Stimulated activated CD4-positive, alpha-beta T cell treated with anti-CD3 and anti-CD28 coated beads, Interleukin-2, amount 100 ng/mL, for 48 hours (primary cell): ENCODE measurements around the gene AMHR2.

Source experiments
- DNase-seq, 2 donors: peaks; one replicate each; pipeline ENCODE4 v3.0.0-alpha.2; 2020

The AMHR2 gene

DNA sequence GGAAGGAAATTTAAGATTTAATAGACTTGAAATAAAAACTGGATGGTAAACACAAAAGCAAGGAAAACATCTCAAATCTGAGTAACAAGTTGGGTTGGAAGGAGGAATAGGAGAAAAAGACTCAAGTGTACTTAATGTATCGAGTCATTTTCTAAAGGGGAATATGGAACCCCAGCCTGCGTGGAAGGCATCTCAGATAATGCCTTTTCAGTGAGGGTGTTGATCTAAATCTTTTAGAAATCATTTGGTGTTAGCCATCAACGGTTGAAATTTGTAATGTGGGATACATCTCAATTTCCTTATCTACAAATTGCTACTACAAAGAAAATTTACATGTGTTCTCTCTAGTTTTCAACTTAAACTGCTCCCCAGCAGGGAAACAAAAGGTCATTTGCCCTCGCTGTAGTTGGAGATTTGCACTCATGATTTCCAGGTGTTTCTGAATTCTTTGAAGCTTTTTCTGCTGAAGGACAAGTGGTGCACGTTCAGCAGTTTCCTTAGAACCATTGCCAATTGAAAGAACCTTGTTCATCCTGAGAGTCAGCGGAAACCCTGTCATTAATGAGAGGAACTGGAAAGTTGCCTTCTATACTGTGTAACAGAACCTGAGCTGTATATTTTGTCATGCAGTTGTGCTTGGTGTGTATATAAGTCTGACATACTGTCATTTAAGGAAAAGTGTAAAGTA is 30.4 kb downstream of the AMHR2 start:
- DNase-seq = no peak

DNA sequence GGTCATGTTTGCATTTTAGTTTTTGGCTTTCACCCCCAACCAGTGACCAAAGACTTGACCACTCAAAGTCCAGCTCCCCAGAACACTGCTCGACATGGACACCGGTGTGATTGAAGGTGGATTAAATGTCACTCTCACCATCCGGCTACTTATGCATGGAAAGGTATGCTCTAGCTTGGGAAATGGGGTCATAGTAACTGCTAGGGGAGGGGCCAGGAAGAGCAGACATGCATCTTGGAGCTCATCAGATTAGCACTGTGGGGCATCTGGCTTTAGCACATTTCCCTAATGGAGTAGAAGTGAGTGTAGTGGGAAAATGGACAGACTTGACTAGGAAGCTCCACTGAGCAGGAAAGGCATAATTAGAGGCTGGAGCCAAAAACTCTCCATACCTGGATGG is 31.1 kb downstream of the AMHR2 start:
- no peak for DNase-seq

DNA sequence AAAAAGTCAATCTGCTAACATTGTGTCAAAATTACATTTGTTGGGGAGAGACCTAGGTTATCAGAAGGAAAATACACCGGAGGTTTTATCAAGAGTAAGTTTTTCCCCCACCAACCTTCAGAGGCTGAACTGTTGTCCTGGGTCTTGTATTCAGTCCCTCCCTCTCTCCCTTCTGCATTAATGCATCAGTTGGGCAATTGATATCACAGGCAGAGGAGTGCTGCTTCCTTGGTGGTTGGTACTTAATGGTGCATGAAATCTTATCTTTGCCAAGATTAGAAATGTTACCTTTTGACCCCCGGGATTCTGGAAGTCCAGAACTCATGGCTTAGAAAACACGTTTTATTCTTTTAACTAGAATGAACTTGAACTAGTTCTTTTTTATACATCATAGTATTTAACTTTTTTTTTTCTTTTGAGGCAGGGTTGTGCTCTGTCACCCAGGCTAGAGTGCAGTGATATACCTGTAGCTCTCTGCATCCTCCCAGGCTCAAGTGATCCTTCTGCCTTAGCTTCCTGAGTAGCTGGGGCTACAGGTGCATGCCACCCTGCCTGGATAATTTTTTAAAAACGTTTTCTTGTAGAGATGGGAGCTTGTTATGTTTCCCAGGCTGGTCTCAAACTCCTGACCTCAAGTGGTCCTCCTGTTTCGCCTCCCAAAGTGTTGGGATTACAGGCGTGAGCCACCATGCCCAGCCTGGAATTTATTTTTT is 33.2 kb downstream of the AMHR2 start:
- no peak for DNase-seq

DNA sequence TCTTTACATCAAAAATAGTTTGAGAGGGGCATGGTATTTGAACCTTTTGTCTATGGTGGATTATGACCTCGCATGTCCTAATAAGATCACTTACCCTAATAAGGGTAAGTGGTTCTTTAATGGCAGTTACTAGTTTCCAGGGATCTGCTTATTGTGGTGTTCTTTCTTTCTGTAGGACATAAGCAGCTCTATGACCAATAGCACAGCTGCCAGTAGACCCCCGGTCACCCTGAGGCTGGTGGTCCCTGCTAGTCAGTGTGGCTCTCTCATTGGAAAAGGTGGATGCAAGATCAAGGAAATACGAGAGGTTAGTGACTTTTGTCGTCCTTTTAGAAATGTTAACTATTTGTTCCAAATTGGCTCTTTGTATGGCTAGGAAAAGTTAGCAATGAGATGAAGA is 35.4 kb downstream of the AMHR2 start:
- no peak for DNase-seq

DNA sequence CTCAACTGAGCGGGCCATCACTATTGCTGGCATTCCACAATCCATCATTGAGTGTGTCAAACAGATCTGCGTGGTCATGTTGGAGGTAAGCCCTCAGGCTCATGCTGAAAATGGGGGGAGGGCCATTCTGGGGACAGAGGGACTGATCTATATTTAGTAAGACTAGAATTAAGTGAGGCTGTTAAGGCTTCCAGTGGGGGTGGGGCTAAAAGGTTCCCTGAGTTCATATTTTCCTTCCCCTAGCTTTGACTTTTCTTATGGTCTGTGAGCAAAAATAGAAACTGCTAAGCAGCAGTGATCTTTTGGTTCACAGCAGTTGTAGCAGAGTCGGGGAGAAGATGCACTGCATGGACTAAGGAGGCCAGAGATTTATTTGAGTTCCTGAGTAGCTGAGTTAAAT is 37.4 kb downstream of the AMHR2 start:
- no peak for DNase-seq

DNA sequence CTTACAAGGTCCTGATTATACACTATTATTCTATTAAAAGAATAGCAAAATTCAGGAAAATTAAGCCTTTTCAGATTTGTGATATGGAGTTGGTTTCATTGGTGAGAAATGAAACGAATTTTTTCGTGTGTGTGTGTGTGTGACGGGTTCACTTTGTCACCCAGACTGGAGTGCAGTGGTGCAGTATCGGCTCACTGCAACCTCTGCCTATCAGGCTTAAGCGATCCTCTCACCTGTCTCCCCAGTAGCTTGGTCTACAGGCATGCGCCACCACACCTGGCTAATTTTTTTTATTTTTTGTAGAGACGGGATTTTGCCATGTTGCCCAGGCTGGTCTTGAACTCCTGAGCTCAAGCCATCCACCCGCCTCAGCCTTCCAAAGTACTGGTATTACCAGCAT is 37.9 kb downstream of the AMHR2 start:
- DNase-seq = no peak

DNA sequence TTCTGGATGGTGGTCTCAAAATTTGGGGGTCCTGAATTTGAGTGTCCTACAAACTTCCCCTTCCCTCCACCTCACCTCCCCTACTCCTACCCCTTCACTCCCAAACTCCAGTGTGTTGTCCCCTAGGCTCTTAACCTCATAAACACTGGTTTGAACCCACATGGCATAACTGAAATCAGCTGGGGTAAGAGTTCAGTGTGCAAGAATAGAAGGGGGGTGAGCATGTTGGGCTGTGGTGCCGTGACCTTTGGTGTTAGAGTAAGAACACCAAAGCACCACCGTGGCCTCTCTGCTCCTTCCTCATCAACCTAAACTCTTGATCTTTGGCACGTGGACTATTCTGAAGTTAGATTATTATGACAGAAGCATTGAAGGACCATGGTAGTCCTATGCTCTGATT is 39.3 kb downstream of the AMHR2 start:
- no peak for DNase-seq

DNA sequence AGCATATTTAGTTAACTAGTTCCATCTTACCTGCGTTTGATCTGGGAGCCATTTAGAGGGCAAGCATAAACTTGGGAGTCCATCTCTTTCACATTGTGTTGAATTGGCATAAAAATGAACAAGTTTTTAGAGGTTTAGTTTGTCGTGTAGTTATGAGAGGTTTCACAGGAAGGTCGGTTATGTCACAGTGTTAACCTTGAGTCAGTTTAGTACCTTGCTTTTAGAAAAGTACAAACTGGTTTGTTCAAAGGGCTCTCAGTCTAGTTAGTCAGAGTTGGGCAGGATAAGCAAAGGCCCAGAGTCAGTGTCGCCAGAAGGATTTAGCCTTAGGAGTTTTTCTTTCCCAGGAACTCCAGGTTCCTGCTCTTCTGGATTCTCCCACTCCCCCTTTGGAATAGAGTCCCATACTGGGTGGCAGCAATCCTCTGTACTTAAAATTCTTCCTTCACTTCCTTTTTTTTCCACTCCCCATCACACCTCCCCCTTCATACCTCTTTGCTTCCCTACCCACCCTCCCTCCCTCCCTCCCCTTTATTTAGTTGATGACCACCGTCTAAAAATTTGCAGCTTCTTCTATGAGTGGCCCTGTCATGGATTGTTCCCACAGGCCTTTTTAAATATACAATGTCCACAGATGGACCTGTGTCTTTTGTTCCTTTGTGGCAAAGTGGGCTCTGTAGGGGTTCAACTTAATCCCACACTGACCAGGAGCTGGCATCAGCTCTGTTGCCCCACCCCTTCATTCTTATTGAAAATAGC is 40.3 kb downstream of the AMHR2 start:
- DNase-seq = no peak

DNA sequence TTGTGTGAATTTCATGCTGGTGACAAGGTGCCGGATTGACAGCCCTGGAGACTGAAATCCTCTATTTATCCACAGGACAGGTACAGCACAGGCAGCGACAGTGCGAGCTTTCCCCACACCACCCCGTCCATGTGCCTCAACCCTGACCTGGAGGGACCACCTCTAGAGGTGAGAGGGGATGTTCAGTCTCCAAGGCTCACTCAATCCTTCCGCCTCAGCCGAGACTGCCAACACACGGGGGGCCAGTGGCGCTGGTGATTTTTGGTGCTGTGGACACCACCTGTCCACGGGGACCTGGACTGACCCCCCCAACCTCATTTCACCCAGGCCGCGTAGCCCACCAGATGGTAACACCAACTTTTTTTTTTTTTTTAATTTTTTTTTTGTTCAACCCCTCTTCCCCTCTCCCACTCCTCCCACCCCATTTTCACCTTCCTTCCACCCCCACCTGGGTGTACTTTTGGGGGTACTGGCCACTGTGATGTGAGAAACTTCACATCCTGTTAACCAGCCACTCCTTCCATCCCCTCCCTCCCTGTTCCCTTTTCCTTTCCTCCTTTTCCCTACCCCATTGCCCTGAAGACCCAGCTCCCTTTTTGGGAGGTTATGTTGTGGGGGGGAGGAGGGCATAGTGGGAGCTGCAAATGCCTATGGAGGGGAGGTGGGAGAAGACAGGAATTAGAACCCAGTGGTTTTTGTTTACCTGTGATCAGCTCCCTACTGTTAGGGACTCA is 41.2 kb downstream of the AMHR2 start:
- DNase-seq = no peak

DNA sequence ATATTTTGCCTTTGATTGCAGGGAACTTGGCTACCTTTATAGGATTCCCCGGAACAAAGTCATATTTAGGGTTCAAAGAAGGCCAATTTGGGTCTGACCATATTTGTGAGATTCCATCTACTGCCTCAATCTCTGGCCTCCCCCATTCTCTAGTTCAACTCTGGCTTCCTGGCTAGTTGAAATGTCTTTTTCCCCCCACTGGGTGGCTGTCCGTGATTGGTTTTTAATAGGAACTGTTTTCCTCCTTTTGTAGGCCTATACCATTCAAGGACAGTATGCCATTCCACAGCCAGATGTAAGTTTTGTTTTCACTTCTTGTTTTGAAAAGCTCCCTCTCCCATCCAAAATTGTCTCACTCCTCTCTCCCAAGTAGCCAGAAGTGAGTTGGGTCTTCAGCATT is 42.0 kb downstream of the AMHR2 start:
- no peak for DNase-seq

DNA sequence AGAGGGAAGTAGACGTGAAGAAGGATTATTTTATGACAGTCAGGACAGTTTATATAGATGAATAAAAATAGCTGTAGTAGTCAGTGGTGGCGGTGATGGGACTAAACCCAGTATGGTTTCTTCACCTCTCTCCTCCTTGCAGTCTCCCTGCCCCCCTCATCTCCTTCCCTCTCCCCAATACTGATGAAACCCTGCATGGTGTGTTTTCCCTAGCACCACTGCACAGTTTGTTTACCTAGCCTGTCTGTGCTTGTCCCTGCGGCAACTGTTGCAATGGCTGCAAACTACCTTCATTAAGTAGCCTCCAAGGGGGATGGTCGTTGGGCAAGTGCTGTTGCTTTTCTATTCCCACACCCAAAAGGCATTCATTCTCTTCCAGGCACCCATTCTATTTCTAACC is 43.0 kb downstream of the AMHR2 start:
- no peak for DNase-seq

DNA sequence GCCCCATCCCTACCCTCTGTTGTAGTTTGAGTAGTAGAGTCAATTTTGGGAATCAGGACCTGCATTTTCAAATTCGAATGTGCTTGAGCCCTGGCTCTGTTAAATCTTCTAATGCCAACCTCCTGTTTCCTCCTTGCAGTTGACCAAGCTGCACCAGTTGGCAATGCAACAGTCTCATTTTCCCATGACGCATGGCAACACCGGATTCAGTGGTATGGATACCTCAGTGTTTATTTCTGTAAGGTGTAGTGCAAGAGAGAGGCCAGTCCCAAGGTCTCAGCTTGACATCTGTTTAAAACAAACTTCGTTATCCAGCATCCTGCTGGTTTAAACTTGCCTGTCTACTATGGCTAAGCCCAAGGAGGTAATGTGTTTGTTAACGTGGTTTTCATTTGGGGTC is 43.4 kb downstream of the AMHR2 start:
- no peak for DNase-seq

DNA sequence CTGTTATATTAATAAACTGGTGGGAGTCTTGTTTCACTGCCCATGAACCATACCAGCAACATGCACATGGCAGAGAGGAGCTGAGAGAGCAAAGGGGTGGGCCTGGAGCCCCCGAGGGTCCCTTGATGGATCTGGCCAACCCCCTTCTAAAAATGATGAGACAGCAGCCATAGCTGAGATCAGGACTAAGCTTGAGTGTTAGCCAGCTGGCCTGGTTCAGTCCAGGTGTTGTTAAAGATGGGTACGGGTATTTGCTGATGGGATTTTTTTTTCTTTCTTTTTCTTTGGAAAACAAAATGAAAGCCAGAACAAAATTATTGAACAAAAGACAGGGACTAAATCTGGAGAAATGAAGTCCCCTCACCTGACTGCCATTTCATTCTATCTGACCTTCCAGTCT is 44.2 kb downstream of the AMHR2 start:
- no peak for DNase-seq

DNA sequence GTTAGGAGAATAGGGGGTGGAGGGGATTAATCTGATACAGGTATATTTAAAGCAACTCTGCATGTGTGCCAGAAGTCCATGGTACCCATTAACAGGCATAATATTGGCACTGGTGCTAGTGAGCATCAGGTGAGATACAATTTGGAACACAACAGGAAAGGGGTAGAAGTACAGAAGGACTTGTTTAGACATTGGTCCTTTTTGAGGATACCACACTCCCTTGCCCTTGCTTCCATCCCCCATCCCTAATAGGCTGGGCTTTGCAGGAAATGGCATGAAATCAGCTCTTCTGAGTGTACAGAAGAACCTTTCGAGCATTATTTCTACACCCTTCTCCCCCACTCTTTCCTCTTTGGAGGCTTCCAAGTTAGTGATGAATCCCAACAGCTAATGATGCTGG is 44.6 kb downstream of the AMHR2 start:
- DNase-seq = no peak

DNA sequence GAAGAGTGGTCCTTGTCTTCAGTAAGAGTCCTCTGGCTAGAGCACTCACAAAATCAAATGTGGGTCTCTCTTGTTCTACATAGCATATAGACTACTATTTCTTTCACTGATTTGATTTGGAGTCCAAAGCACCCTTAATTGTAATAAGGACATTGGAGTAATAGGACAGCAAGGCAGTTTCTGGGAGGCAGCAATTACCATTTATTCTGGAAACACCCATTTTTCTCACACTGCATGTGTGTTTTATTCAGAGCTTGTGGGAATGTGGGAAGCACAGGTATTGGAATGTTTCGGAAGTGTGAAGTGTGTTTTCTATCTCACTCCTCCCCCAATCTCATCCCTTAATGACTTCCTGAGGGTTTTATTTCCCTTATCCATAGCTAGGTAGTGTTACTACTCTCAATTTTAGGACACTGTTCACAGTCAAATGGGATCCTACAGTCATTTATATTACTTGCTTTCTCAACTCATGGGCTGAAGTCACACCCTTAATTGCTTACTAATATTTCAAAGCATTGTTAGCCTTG is 48.5 kb downstream of the AMHR2 start:
- no peak for DNase-seq

DNA sequence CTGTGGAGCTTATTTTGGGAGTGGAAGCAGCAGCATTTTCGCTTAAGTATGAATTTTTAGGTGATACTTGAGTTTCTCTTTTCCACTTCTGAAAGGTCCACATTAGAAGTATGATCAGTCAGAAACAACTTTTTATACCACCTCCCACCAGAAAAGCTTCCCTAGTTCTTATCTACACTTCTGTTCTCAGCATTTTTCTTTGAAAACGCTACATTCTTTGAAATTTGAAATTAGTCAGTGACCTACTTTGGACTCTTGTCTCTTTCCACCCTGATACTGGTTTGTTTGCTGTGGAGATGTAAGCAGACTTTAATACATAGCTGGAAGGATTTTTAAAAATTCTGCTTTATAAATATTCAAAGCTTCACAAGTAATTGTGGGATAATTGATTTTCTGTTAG is 50.4 kb downstream of the AMHR2 start:
- no peak for DNase-seq

DNA sequence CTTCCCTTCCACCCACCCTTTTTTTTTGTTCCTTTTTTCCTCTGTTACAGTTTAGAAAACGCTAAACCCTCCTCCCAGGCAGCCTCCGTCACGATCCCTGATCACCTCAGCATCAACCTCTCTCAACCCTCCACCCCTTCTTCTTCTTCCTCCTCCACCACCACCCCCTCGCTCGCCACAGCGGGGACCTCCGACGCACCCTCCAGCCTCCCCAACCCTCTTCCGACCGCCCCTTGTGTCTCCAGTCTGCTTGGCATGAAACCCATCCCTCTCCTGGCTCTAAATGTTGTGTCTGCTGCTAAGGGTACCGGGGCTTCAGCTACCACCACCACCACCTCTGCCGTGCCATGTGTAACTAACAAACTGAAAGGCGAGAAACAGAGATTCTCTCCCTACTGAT is 51.2 kb downstream of the AMHR2 start:
- no peak for DNase-seq

DNA sequence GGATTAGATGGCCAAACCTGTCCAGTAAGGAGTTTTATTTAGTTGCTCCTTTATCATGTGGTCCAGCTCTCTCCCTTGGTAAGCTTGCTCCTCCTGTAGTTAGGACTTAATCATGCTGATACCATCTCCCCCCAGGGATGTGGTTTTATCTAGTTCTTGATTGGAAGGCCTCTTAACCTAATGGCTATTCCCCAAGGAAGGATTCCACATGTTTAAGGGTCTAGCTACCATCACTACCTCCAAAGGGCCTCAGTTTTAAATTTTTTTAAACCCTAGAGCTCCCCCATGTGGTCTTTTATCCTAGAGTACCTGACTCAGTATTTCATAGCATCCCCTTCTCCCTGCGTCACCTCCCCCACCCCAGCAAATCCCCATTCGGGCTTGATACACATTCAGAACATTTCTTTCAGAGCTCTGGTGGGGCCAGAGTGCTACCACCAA is 53.1 kb downstream of the AMHR2 start:
- no peak for DNase-seq

DNA sequence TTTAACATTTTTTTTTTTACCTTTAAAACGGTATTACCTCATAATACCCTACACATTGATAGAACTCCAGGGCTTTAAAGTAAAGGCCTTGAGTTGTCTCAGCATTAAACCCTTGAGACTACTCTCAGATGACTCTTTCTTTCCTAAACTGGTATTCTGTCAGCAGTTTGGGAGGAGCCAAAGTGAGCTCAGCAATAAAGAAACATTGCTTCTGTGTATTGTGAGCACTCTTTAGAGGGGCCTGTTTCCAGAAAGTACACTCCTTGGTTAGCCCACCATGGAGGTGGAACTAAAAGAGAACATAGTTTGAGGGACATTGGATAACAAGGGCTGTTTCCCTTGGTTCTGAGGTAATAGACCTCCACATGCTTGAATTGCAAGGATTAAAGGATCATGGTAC is 55.2 kb downstream of the AMHR2 start:
- DNase-seq = no peak

DNA sequence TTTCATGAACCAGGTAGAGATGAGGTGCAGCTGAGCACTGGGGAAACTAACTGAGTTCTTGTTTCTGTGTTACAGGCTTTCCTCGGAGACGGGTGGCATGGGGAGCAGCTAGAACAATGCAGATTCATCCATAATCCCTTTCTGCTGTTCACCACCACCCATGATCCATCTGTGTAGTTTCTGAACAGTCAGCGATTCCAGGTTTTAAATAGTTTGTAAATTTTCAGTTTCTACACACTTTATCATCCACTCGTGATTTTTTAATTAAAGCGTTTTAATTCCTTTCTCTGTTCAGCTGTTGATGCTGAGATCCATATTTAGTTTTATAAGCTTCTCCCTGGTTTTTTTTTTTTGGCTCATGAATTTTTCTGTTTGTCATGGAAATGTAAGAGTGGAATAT is 55.7 kb downstream of the AMHR2 start:
- DNase-seq = no peak

DNA sequence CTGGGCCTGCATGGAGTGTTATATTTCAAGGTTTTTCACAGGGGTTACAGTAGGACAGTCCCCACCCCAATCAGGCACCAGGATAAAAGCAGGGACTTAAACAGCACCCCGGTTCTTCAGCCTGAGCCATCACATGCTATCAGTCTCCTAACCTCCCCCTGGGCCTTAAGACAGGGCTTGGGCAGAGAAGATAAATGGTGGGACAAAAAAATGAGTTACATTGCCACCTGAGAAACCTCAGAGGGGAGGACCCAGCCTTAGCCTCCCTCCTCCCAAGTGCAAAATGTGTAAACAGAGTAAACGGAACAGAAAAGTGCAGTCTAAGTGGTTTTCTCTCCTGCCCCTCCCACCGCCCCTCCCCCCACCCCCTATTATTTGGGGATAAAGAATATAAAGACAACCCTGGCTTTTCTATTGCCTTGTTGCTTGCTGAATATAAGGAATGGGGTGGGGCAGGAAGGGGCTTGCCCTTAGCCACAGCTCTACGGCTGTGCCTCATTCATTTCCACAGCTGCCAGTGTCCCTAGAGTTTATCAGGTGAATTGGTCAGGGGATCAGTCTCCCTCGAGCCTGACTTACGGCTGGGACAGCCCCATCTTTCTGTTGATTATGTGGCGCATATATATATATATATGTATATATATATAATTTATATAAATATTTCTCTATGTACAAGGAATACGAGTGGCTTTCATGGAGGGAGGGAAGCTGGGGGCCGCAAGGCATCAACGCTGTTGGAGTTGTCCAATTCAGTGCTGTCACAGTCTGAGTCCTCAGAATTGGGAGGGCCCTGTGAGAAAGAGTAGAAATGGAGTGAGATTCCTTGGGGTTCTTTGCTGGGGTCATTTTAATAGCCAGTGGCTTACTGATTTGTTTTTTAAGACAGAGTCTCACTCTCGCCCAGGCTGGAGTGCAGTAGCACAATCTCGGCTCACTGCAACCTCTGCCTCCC is 57.1 kb downstream of the AMHR2 start:
- DNase-seq = no peak
